Caco-2 (cell line): ENCODE measurements around the gene AADACL4. TPM values are rescaled to one million over a fixed set of nuclear protein-coding genes. Genes with fewer than 3 reads are reported as not detected.
"Not testable (repeated sequence)": the region's sequence is repeated elsewhere in the genome, so short reads cannot be mapped to it uniquely, and the experiment has no call there.

ENCODE experiments used
- BruUV-seq: library from RNA; stranded (reverse); fragments of 400-500 nt; replicated peaks from 2 replicates; lab custom pipeline; 2021; lab: Mats Ljungman, UMichigan
- CTCF ChIA-PET: fragments of 300-600 bp; sonication (Branson Sonifier 250); formaldehyde crosslinking; loops from one replicate; lab custom pipeline; 2022; ENCODE audit warnings: antibody characterized with exemption; lab: Charles Lee
- POLR2A ChIA-PET: fragments of 300-600 bp; sonication (Branson Sonifier 250); formaldehyde crosslinking; loops from one replicate; lab custom pipeline; 2022; ENCODE audit warnings: antibody characterized with exemption; lab: Charles Lee
- DNase-seq, 2 experiments: peaks; one replicate each; pipeline versions ENCODE4 v3.0.0 to v3.0.0-alpha.2; 2020 to 2022
- H3K27me3 ChIP-seq: replicated peaks from 2 replicates; pipeline ENCODE4 v1.6.0; 2011; ENCODE audit warnings: low read length; ENCODE audit not compliant: control insufficient read depth, insufficient read depth
- H3K36me3 ChIP-seq: 2 replicates; pipeline ENCODE4 v1.5.1; 2011; ENCODE audit warnings: low read length; ENCODE audit not compliant: control insufficient read depth, insufficient read depth
- H3K4me1 ChIP-seq: fragments of 250-450 bp; sonication (Bioruptor Pico); 2 replicates; pipeline ENCODE4 v1.5.1; 2020; ENCODE audit warnings: mild to moderate bottlenecking
- H3K4me3 ChIP-seq: 2 replicates; pipeline ENCODE4 v1.5.1; 2011; ENCODE audit warnings: low read depth, mild to moderate bottlenecking, control low read depth, low read length
- H3K9me3 ChIP-seq: fragments of 250-450 bp; sonication (Bioruptor Pico); 2 replicates; pipeline ENCODE4 v1.5.1; 2020; ENCODE audit warnings: mild to moderate bottlenecking, moderate library complexity
- H3K27ac Mint-ChIP-seq: one replicate; pipeline ENCODE4 v1.8.0; 2022; ENCODE audit warnings: mixed read lengths; ENCODE audit not compliant: unreplicated experiment
- H3K27me3 Mint-ChIP-seq: one replicate; pipeline ENCODE4 v1.8.0; 2022; ENCODE audit warnings: mixed read lengths; ENCODE audit not compliant: insufficient read depth, unreplicated experiment
- H3K36me3 Mint-ChIP-seq: one replicate; pipeline ENCODE4 v1.8.0; 2022; ENCODE audit warnings: mild to moderate bottlenecking, mixed read lengths; ENCODE audit not compliant: insufficient read depth, unreplicated experiment
- H3K4me1 Mint-ChIP-seq: one replicate; pipeline ENCODE4 v1.8.0; 2022; ENCODE audit warnings: low read depth, mixed read lengths; ENCODE audit not compliant: unreplicated experiment
- H3K4me3 Mint-ChIP-seq: one replicate; pipeline ENCODE4 v1.8.0; 2022; ENCODE audit warnings: mild to moderate bottlenecking, moderate library complexity, mixed read lengths; ENCODE audit not compliant: unreplicated experiment
- H3K9me3 Mint-ChIP-seq: one replicate; pipeline ENCODE4 v1.8.0; 2022; ENCODE audit warnings: mixed read lengths; ENCODE audit not compliant: unreplicated experiment
- CTCF ChIP-seq, 2 experiments: fragments of 200-600 bp in 1 of 2; IDR thresholded peaks; 1 replicate in 1 of 2; 2 replicates in 1 of 2; pipeline versions ENCODE4 v1.5.1 to v1.8.0; 2011 to 2022; ENCODE audit warnings: antibody characterized with exemption in 1 of 2, control low read depth in 1 of 2, inconsistent platforms in 1 of 2, low read depth in 1 of 2, low read length in 1 of 2, mild to moderate bottlenecking in 1 of 2, moderate library complexity in 1 of 2; ENCODE audit not compliant: insufficient read depth in 1 of 2, severe bottlenecking in 1 of 2, unreplicated experiment in 1 of 2
- intact Hi-C: fragments of 100-400 bp; cut with micrococcal nuclease; formaldehyde crosslinking; loops from one replicate; pipeline ENCODE4 v1.10.0; 2022; ENCODE audit not compliant: unreplicated experiment
- total RNA-seq: library from RNA; stranded (reverse); gene quantifications from 2 replicates; pipeline ENCODE4 v1.2.3, GENCODE V29; 2022

Gene AADACL4
- total RNA-seq, 1 experiment from 2014 or later, result not detected

GRCh38 chr1:12644829-12645228, 944 bp downstream of the AADACL4 start:
- H3K4me3 Mint-ChIP-seq, result no peak overlapping the region

GRCh38 chr1:12645401-12645800, 1.5 kb downstream of the AADACL4 start:
- H3K36me3 Mint-ChIP-seq, DNase-seq, H3K27ac Mint-ChIP-seq, intact Hi-C loops, H3K36me3 ChIP-seq, H3K4me1 ChIP-seq, H3K4me3 Mint-ChIP-seq, BruUV-seq, CTCF ChIA-PET, H3K4me1 Mint-ChIP-seq, H3K4me3 ChIP-seq, POLR2A ChIA-PET, H3K27me3 ChIP-seq, H3K27me3 Mint-ChIP-seq: not testable (repeated sequence)
- H3K9me3 Mint-ChIP-seq, result peaks cover 34% of the 10 kb centered on the region
- H3K9me3 ChIP-seq, result peaks cover 11% of the 10 kb centered on the region

More at GRCh38 chr1:12644829-12645228, 944 bp downstream of the AADACL4 start:
- no peak overlapping the region for H3K27ac Mint-ChIP-seq
- no peaks in the 10 kb centered on the region; the same call in 1 of the 2 replicates for H3K36me3 ChIP-seq
- H3K4me1 ChIP-seq, result no peaks in the 10 kb centered on the region
- H3K9me3 Mint-ChIP-seq, result peaks cover 40% of the 10 kb centered on the region
- intact Hi-C loops, result no loop called here
- peaks cover 12% of the 10 kb centered on the region for H3K9me3 ChIP-seq
- ChIA-PET CTCF (no interaction called here), POLR2A (no interaction called here)
- peaks cover 6% of the 10 kb centered on the region for H3K4me1 Mint-ChIP-seq
- DNase-seq, result no peak
- no peak overlapping the region for H3K4me3 ChIP-seq
- no TSS peak for BruUV-seq
- H3K27me3 Mint-ChIP-seq, result no peaks in the 10 kb centered on the region
- H3K27me3 ChIP-seq, result no peaks in the 10 kb centered on the region
- no peak for TF ChIP-seq CTCF (IDR thresholded peaks at IDR 0.05; ENCODE audit: insufficient read depth in 1 of 2, low read depth in 1 of 2, low read length in 1 of 2, severe bottlenecking in 1 of 2, unreplicated experiment in 1 of 2)
- H3K36me3 Mint-ChIP-seq, result no peaks in the 10 kb centered on the region

GRCh38 chr1:12648741-12649140, 4.9 kb downstream of the AADACL4 start:
- Histone ChIP-seq H3K27me3 (no peaks in the 10 kb centered on the region), H3K9me3 (peaks cover 15% of the 10 kb centered on the region; the same call in 1 of the 2 replicates), H3K36me3 (no peaks in the 10 kb centered on the region; the same call in 1 of the 2 replicates), H3K4me1 (peaks cover 3% of the 10 kb centered on the region), H3K4me3 (no peak overlapping the region)
- BruUV-seq, result no TSS peak
- H3K4me1 Mint-ChIP-seq, result peaks cover 13% of the 10 kb centered on the region
- H3K27ac Mint-ChIP-seq, result no peak overlapping the region
- H3K4me3 Mint-ChIP-seq, result no peak overlapping the region
- no peak for DNase-seq
- ChIA-PET CTCF (no interaction called here), POLR2A (no interaction called here)
- H3K36me3 Mint-ChIP-seq, result peaks cover 9% of the 10 kb centered on the region
- TF ChIP-seq CTCF (IDR thresholded peaks at IDR 0.05; ENCODE audit: insufficient read depth in 1 of 2, low read depth in 1 of 2, low read length in 1 of 2, severe bottlenecking in 1 of 2, unreplicated experiment in 1 of 2), result no peak
- intact Hi-C loops, result no loop called here
- peaks cover 36% of the 10 kb centered on the region for H3K9me3 Mint-ChIP-seq
- H3K27me3 Mint-ChIP-seq, result no peaks in the 10 kb centered on the region
